ENCODE measurements around the gene TENT5C.

DNA sequence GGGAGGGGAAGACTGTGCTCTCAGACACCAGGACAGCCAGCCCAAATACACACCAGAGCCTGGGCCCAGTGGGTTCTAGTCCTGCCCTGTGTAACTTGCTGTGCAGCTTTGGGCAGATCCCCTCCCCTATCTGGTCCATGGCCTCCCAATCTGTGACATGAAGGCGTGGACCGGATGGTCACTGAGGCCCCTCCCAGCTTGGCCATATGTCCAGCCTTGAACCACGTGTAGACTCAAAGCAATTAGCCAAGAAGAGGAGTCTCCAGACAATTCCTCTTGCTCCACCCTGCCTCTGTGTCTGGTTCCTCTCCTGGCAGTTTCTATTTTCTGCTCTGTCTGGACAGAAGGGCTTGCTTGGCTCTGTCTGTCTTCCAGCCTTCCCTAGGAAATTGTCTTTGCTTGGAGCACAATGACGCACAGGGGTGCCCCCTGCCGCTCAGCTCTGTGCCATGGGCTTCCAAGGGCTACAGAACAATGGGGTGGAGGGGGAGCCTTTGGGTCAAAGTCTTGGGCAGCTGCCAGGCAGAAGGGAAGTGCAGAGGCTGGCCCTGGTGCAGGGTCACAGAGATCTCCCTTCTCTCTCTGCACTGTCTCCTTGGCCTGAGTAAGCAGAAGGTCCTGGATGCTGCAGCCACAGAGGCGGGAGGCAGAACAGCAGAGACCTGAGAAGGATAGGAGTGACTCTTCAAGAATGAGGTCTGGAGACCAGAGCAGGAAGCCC is 66.1 kb downstream of the TENT5C start:
- TF ChIP-seq CTCF (IDR thresholded peaks at IDR 0.05) (peak in 1 of 5 experiments; percentile 15), POLR2A (IDR thresholded peaks at IDR 0.05) (no peak)

All from tibial nerve (tissue), 3 donors.